Skeletal muscle satellite cell (primary cell): Measurements from ENCODE around the gene GRAP.
"Not testable (repeated sequence)": the region's sequence is repeated elsewhere in the genome, so short reads cannot be mapped to it uniquely, and the experiment has no call there.

Experiments used
- H3K27me3 ChIP-seq: 2 replicates; pipeline ENCODE4 v1.7.0; 2013; ENCODE audit warnings: low read length; ENCODE audit not compliant: control insufficient read depth, insufficient read depth
- H3K36me3 ChIP-seq: 2 replicates; pipeline ENCODE4 v1.7.0; 2013; ENCODE audit warnings: mild to moderate bottlenecking, control low read depth, low read length; ENCODE audit not compliant: insufficient read depth
- H3K4me1 ChIP-seq: 2 replicates; pipeline ENCODE4 v1.7.0; 2013; ENCODE audit warnings: low read length; ENCODE audit not compliant: control insufficient read depth, insufficient read depth
- H3K4me2 ChIP-seq: 2 replicates; pipeline ENCODE4 v1.7.0; 2013; ENCODE audit warnings: mild to moderate bottlenecking, low read length
- H3K4me3 ChIP-seq: 2 replicates; pipeline ENCODE4 v1.7.0; 2013; ENCODE audit warnings: low read length
- H3K9ac ChIP-seq: 2 replicates; pipeline ENCODE4 v1.7.0; 2013; ENCODE audit warnings: mild to moderate bottlenecking, low read depth, low read length, moderate library complexity
- H3K9me3 ChIP-seq: replicated peaks from 2 replicates; pipeline ENCODE4 v1.7.0; 2013; ENCODE audit warnings: mild to moderate bottlenecking, control low read depth, low read length

The GRAP gene

GRCh38 chr17:19022128-19022527 is 24.6 kb downstream of the GRAP start:
- Histone ChIP-seq H3K36me3 (no peaks in the 10 kb centered on the region), H3K4me2 (no peak overlapping the region)

GRCh38 chr17:19021622-19022083 is 25.1 kb downstream of the GRAP start:
- Histone ChIP-seq H3K4me3 (no peak overlapping the region), H3K4me1 (no peaks in the 10 kb centered on the region), H3K4me2 (no peak overlapping the region), H3K9me3 (no peaks in the 10 kb centered on the region), H3K27me3 (peaks cover 15% of the 10 kb centered on the region), H3K36me3 (no peaks in the 10 kb centered on the region), H3K9ac (no peak overlapping the region)

More at GRCh38 chr17:19022128-19022527, 24.6 kb downstream of the GRAP start:
- Histone ChIP-seq H3K9me3 (no peaks in the 10 kb centered on the region), H3K4me3 (no peak overlapping the region), H3K27me3 (peaks cover 15% of the 10 kb centered on the region), H3K4me1 (no peaks in the 10 kb centered on the region), H3K9ac (no peak overlapping the region)

- H3K36me3 ChIP-seq, H3K9ac ChIP-seq, H3K4me3 ChIP-seq, H3K4me2 ChIP-seq, H3K4me1 ChIP-seq, H3K9me3 ChIP-seq: not testable (repeated sequence)
- peaks cover 15% of the 10 kb centered on the region for H3K27me3 ChIP-seq
These were observed 25.6 kb downstream of the GRAP start for GRCh38 chr17:19021011-19021621.

- no peaks in the 10 kb centered on the region for H3K4me1 ChIP-seq
- peaks cover 18% of the 10 kb centered on the region for H3K27me3 ChIP-seq
- H3K4me3 ChIP-seq = no peak overlapping the region
- H3K9ac ChIP-seq = no peak overlapping the region
- H3K4me2 ChIP-seq = no peak overlapping the region
- H3K9me3 ChIP-seq = no peaks in the 10 kb centered on the region
- no peaks in the 10 kb centered on the region for H3K36me3 ChIP-seq
These were observed 26.7 kb downstream of the GRAP start for GRCh38 chr17:19020016-19020415.

GRCh38 chr17:19019041-19019941 is 27.5 kb downstream of the GRAP start:
- Histone ChIP-seq H3K4me2 (no peak overlapping the region), H3K4me1 (no peaks in the 10 kb centered on the region), H3K9me3 (no peaks in the 10 kb centered on the region), H3K36me3 (no peaks in the 10 kb centered on the region), H3K9ac (no peak overlapping the region), H3K4me3 (no peak overlapping the region), H3K27me3 (peaks cover 18% of the 10 kb centered on the region)

GRCh38 chr17:19018600-19018950 is 28.2 kb downstream of the GRAP start:
- Histone ChIP-seq H3K4me3 (no peak overlapping the region), H3K9ac (no peak overlapping the region), H3K36me3 (no peaks in the 10 kb centered on the region), H3K27me3 (peaks cover 18% of the 10 kb centered on the region), H3K4me1 (no peaks in the 10 kb centered on the region), H3K9me3 (no peaks in the 10 kb centered on the region), H3K4me2 (no peak overlapping the region)

GRCh38 chr17:19017804-19018599 is 28.8 kb downstream of the GRAP start:
- no peak overlapping the region for H3K9ac ChIP-seq
- no peaks in the 10 kb centered on the region for H3K9me3 ChIP-seq
- H3K4me3 ChIP-seq = no peak overlapping the region
- peaks cover 18% of the 10 kb centered on the region for H3K27me3 ChIP-seq
- H3K4me1 ChIP-seq = no peaks in the 10 kb centered on the region
- no peaks in the 10 kb centered on the region for H3K36me3 ChIP-seq
- H3K4me2 ChIP-seq = no peak overlapping the region

GRCh38 chr17:19017401-19017800 is 29.4 kb downstream of the GRAP start:
- Histone ChIP-seq H3K4me2 (no peak overlapping the region), H3K27me3 (peaks cover 18% of the 10 kb centered on the region), H3K9ac (no peak overlapping the region), H3K4me3 (no peak overlapping the region), H3K9me3 (no peaks in the 10 kb centered on the region), H3K4me1 (no peaks in the 10 kb centered on the region), H3K36me3 (no peaks in the 10 kb centered on the region)

GRCh38 chr17:19016881-19017280 is 29.9 kb downstream of the GRAP start:
- no peaks in the 10 kb centered on the region for H3K9me3 ChIP-seq
- no peak overlapping the region for H3K9ac ChIP-seq
- H3K4me1 ChIP-seq = no peaks in the 10 kb centered on the region
- H3K27me3 ChIP-seq = peaks cover 18% of the 10 kb centered on the region
- no peak overlapping the region for H3K4me2 ChIP-seq
- no peak overlapping the region for H3K4me3 ChIP-seq
- H3K36me3 ChIP-seq = no peaks in the 10 kb centered on the region

- no peaks in the 10 kb centered on the region for H3K36me3 ChIP-seq
- peaks cover 1% of the 10 kb centered on the region for H3K4me1 ChIP-seq
- H3K9ac ChIP-seq = no peak overlapping the region
- H3K9me3 ChIP-seq = no peaks in the 10 kb centered on the region
- H3K27me3 ChIP-seq = peaks cover 18% of the 10 kb centered on the region
- no peak overlapping the region for H3K4me3 ChIP-seq
- H3K4me2 ChIP-seq = no peak overlapping the region
These were observed 30.5 kb downstream of the GRAP start for GRCh38 chr17:19016297-19016696.

- Histone ChIP-seq H3K36me3 (no peaks in the 10 kb centered on the region), H3K9ac (no peak overlapping the region), H3K4me3 (no peak overlapping the region), H3K27me3 (peaks cover 18% of the 10 kb centered on the region), H3K4me1 (peaks cover 5% of the 10 kb centered on the region), H3K4me2 (no peak overlapping the region), H3K9me3 (no peaks in the 10 kb centered on the region)
These were observed 31.3 kb downstream of the GRAP start for GRCh38 chr17:19015428-19015827.
